ENCODE data around the gene SEMA4A. TPM values are rescaled to one million over a fixed set of nuclear protein-coding genes. Genes with fewer than 3 reads are reported as not detected.

SEMA4A gene
- total and polyA plus RNA-seq, 9 of the 15 experiments (the other 6 are each of a cell fraction or from before 2014, with no cell fraction given) = 0.04 to 1.7 (median 0.45) TPM

DNA sequence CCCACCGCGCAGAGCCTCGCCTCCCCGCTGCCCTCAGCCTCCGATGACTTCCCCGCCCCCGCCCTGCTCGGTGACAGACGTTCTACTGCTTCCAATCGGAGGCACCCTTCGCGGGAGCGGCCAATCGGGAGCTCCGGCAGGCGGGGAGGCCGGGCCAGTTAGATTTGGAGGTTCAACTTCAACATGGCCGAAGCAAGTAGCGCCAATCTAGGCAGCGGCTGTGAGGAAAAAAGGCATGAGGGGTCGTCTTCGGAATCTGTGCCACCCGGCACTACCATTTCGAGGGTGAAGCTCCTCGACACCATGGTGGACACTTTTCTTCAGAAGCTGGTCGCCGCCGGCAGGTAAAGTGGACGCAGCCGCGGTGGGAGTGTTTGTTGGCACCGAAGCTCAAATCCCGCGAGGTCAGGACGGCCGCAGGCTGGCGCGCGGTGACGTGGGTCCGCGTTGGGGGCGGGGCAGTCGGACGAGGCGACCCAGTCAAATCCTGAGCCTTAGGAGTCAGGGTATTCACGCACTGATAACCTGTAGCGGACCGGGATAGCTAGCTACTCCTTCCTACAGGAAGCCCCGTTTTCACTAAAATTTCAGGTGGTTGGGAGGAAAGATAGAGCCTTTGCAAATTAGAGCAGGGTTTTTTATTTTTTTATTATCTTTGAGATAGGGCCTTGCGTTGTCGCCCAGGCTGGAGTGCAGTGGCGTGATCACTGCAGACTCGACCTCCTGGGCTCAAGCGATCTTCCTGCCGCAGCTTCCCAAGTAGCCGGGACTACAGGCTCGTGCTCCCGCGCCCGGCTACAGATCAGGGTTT is 59.7 kb downstream of the SEMA4A start, which contains the start of gene PMF1 (continued):
- TF ChIP-seq, protein P1, sequence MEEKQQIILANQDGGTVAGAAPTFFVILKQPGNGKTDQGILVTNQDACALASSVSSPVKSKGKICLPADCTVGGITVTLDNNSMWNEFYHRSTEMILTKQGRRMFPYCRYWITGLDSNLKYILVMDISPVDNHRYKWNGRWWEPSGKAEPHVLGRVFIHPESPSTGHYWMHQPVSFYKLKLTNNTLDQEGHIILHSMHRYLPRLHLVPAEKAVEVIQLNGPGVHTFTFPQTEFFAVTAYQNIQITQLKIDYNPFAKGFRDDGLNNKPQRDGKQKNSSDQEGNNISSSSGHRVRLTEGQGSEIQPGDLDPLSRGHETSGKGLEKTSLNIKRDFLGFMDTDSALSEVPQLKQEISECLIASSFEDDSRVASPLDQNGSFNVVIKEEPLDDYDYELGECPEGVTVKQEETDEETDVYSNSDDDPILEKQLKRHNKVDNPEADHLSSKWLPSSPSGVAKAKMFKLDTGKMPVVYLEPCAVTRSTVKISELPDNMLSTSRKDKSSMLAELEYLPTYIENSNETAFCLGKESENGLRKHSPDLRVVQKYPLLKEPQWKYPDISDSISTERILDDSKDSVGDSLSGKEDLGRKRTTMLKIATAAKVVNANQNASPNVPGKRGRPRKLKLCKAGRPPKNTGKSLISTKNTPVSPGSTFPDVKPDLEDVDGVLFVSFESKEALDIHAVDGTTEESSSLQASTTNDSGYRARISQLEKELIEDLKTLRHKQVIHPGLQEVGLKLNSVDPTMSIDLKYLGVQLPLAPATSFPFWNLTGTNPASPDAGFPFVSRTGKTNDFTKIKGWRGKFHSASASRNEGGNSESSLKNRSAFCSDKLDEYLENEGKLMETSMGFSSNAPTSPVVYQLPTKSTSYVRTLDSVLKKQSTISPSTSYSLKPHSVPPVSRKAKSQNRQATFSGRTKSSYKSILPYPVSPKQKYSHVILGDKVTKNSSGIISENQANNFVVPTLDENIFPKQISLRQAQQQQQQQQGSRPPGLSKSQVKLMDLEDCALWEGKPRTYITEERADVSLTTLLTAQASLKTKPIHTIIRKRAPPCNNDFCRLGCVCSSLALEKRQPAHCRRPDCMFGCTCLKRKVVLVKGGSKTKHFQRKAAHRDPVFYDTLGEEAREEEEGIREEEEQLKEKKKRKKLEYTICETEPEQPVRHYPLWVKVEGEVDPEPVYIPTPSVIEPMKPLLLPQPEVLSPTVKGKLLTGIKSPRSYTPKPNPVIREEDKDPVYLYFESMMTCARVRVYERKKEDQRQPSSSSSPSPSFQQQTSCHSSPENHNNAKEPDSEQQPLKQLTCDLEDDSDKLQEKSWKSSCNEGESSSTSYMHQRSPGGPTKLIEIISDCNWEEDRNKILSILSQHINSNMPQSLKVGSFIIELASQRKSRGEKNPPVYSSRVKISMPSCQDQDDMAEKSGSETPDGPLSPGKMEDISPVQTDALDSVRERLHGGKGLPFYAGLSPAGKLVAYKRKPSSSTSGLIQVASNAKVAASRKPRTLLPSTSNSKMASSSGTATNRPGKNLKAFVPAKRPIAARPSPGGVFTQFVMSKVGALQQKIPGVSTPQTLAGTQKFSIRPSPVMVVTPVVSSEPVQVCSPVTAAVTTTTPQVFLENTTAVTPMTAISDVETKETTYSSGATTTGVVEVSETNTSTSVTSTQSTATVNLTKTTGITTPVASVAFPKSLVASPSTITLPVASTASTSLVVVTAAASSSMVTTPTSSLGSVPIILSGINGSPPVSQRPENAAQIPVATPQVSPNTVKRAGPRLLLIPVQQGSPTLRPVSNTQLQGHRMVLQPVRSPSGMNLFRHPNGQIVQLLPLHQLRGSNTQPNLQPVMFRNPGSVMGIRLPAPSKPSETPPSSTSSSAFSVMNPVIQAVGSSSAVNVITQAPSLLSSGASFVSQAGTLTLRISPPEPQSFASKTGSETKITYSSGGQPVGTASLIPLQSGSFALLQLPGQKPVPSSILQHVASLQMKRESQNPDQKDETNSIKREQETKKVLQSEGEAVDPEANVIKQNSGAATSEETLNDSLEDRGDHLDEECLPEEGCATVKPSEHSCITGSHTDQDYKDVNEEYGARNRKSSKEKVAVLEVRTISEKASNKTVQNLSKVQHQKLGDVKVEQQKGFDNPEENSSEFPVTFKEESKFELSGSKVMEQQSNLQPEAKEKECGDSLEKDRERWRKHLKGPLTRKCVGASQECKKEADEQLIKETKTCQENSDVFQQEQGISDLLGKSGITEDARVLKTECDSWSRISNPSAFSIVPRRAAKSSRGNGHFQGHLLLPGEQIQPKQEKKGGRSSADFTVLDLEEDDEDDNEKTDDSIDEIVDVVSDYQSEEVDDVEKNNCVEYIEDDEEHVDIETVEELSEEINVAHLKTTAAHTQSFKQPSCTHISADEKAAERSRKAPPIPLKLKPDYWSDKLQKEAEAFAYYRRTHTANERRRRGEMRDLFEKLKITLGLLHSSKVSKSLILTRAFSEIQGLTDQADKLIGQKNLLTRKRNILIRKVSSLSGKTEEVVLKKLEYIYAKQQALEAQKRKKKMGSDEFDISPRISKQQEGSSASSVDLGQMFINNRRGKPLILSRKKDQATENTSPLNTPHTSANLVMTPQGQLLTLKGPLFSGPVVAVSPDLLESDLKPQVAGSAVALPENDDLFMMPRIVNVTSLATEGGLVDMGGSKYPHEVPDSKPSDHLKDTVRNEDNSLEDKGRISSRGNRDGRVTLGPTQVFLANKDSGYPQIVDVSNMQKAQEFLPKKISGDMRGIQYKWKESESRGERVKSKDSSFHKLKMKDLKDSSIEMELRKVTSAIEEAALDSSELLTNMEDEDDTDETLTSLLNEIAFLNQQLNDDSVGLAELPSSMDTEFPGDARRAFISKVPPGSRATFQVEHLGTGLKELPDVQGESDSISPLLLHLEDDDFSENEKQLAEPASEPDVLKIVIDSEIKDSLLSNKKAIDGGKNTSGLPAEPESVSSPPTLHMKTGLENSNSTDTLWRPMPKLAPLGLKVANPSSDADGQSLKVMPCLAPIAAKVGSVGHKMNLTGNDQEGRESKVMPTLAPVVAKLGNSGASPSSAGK (IDR thresholded peaks at IDR 0.05) = peak; percentile 78
- TF ChIP-seq FOXK1 (CRISPR knock-in tag; IDR thresholded peaks at IDR 0.05; ENCODE audit: borderline replicate concordance) (peak; percentile 89; the same call in 1 of the 2 replicates), ZNF780A (CRISPR knock-in tag; IDR thresholded peaks at IDR 0.05) (no peak), CREM (IDR thresholded peaks at IDR 0.05; ENCODE audit: low read depth) (peak; percentile 96), CAMTA2 (CRISPR knock-in tag; conservative IDR thresholded peaks at IDR 0.05) (no peak), NONO (IDR thresholded peaks at IDR 0.05; ENCODE audit: low read depth in 2 of 2, low read length in 1 of 2) (0 out of 4 replicates have a peak, but pooled peaks of 1 of the 2 experiments have one; percentile 55), RFX7 (CRISPR knock-in tag; IDR thresholded peaks at IDR 0.05) (no peak), LCOR (CRISPR knock-in tag; IDR thresholded peaks at IDR 0.05) (no peak), ZFPM2 (CRISPR knock-in tag; IDR thresholded peaks at IDR 0.05) (no peak), KDM4B (IDR thresholded peaks at IDR 0.05; ENCODE audit: borderline replicate concordance in 2 of 2, low read depth in 1 of 2) (no peak), SIRT6 (IDR thresholded peaks at IDR 0.05; ENCODE audit: low read depth, low read length) (no peak), ARID2 (IDR thresholded peaks at IDR 0.05) (no peak)
- TF ChIP-seq, protein P2, sequence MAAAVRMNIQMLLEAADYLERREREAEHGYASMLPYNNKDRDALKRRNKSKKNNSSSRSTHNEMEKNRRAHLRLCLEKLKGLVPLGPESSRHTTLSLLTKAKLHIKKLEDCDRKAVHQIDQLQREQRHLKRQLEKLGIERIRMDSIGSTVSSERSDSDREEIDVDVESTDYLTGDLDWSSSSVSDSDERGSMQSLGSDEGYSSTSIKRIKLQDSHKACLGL (CRISPR knock-in tag; IDR thresholded peaks at IDR 0.05; ENCODE audit: borderline replicate concordance, poor library complexity, severe bottlenecking) = no peak
